Measurements from ENCODE around the gene DENND1B.

DENND1B gene

DNA sequence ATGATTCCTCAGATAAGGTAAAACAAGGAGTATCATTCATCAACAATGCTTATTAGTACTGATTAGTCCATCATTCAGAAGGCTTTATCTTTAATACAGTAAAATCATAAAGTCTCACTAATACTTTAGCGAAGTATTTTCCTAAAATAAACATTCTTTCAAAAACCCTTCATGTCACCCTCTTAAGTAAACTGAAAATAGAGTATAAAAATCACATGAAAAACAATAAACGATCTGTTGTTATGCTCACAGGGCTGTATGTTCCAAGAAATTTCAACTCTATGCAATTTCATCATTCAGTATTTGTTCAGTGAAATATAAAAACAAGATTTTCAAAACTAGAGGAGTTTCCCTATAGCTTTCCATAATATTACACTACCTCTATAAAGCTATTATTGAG, 102.0 kb downstream of the DENND1B start:
- no peak overlapping the region for H3K27ac ChIP-seq (ENCODE audit: low read length)
- no peak overlapping the region for H3K9ac ChIP-seq (ENCODE audit: low read depth, low read length)
- H3K4me3 ChIP-seq (ENCODE audit: low read depth in 1 of 2, low read length in 2 of 2) = no peak overlapping the region
- no peak for DNase-seq
- no peaks in the 10 kb centered on the region for H3K9me3 ChIP-seq (ENCODE audit: insufficient read depth, low read length, severe bottlenecking)
- H3K27me3 ChIP-seq (ENCODE audit: insufficient read depth, low read length, poor library complexity) = no peaks in the 10 kb centered on the region
- no peak for ATAC-seq (ENCODE audit: insufficient read depth, low read depth)
- peaks cover 35% of the 10 kb centered on the region for H3K79me2 ChIP-seq (ENCODE audit: insufficient read depth, low read length)
- peaks cover 7% of the 10 kb centered on the region; the same call in 1 of the 2 replicates for H3K4me1 ChIP-seq (ENCODE audit: insufficient read depth, low read length)
- H3K4me2 ChIP-seq (ENCODE audit: insufficient read depth, low read length) = no peak overlapping the region
- H2AFZ ChIP-seq (ENCODE audit: low read depth, low read length) = no peak overlapping the region
- no peaks in the 10 kb centered on the region; the same call in 1 of the 2 replicates for H3K36me3 ChIP-seq (ENCODE audit: insufficient read depth, low read length)
- peaks cover 2% of the 10 kb centered on the region; the same call in 1 of the 2 replicates for H4K20me1 ChIP-seq (ENCODE audit: insufficient read depth, low read length)
- TF ChIP-seq EZH2 (IDR thresholded peaks at IDR 0.05; ENCODE audit: borderline replicate concordance, low read depth, low read length, severe bottlenecking) = no peak
- TF ChIP-seq, protein P1, sequence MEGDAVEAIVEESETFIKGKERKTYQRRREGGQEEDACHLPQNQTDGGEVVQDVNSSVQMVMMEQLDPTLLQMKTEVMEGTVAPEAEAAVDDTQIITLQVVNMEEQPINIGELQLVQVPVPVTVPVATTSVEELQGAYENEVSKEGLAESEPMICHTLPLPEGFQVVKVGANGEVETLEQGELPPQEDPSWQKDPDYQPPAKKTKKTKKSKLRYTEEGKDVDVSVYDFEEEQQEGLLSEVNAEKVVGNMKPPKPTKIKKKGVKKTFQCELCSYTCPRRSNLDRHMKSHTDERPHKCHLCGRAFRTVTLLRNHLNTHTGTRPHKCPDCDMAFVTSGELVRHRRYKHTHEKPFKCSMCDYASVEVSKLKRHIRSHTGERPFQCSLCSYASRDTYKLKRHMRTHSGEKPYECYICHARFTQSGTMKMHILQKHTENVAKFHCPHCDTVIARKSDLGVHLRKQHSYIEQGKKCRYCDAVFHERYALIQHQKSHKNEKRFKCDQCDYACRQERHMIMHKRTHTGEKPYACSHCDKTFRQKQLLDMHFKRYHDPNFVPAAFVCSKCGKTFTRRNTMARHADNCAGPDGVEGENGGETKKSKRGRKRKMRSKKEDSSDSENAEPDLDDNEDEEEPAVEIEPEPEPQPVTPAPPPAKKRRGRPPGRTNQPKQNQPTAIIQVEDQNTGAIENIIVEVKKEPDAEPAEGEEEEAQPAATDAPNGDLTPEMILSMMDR (IDR thresholded peaks at IDR 0.05; ENCODE audit: borderline replicate concordance, extremely low read depth, low read length, poor library complexity, severe bottlenecking) = no peak

- no peaks in the 10 kb centered on the region for H3K9me3 ChIP-seq (ENCODE audit: insufficient read depth, low read length, severe bottlenecking)
- ATAC-seq (ENCODE audit: insufficient read depth, low read depth) (no peak), DNase-seq (no peak)
- no peaks in the 10 kb centered on the region; the same call in 1 of the 2 replicates for H3K36me3 ChIP-seq (ENCODE audit: insufficient read depth, low read length)
- H4K20me1 ChIP-seq (ENCODE audit: insufficient read depth, low read length) = peaks cover 2% of the 10 kb centered on the region; the same call in 1 of the 2 replicates
- no peak overlapping the region for H3K27ac ChIP-seq (ENCODE audit: low read length)
- no peak overlapping the region for H3K4me3 ChIP-seq (ENCODE audit: low read depth in 1 of 2, low read length in 2 of 2)
- H3K9ac ChIP-seq (ENCODE audit: low read depth, low read length) = no peak overlapping the region
- H3K27me3 ChIP-seq (ENCODE audit: insufficient read depth, low read length, poor library complexity) = no peaks in the 10 kb centered on the region
- TF ChIP-seq, protein P1 (IDR thresholded peaks at IDR 0.05; ENCODE audit: borderline replicate concordance, extremely low read depth, low read length, poor library complexity, severe bottlenecking) = no peak
- TF ChIP-seq EZH2 (IDR thresholded peaks at IDR 0.05; ENCODE audit: borderline replicate concordance, low read depth, low read length, severe bottlenecking) = no peak
- no peak overlapping the region for H3K4me2 ChIP-seq (ENCODE audit: insufficient read depth, low read length)
- peaks cover 29% of the 10 kb centered on the region for H3K79me2 ChIP-seq (ENCODE audit: insufficient read depth, low read length)
- peaks cover 7% of the 10 kb centered on the region; the same call in 1 of the 2 replicates for H3K4me1 ChIP-seq (ENCODE audit: insufficient read depth, low read length)
- H2AFZ ChIP-seq (ENCODE audit: low read depth, low read length) = no peak overlapping the region
Measured at GRCh38 chr1:197672347-197672746, 102.9 kb downstream of the DENND1B start.

DNA sequence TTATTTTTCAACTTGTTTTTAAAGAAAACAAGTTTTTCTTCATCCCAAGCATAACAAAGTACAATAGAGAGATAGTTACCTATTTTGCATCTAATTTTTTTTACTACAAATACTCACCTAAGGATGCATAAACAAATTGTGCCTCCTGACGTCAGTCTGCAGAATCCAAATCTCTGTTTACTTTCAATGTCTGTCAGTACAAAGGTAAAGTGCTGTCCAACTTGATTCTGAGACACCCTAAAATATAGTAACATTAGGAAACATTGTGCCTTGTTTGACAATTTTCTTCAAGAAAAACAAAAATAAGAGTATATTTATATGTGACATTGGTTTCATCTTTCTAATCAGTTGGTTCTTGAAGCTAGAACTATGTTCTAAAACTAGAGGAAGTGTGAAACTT, 103.4 kb downstream of the DENND1B start:
- H4K20me1 ChIP-seq (ENCODE audit: insufficient read depth, low read length) = peaks cover 2% of the 10 kb centered on the region; the same call in 1 of the 2 replicates
- H3K4me3 ChIP-seq (ENCODE audit: low read depth in 1 of 2, low read length in 2 of 2) = no peak overlapping the region
- H3K9me3 ChIP-seq (ENCODE audit: insufficient read depth, low read length, severe bottlenecking) = no peaks in the 10 kb centered on the region
- no peak overlapping the region for H3K27ac ChIP-seq (ENCODE audit: low read length)
- H3K36me3 ChIP-seq (ENCODE audit: insufficient read depth, low read length) = no peaks in the 10 kb centered on the region; the same call in 1 of the 2 replicates
- ATAC-seq (ENCODE audit: insufficient read depth, low read depth) (no peak), DNase-seq (no peak)
- H3K4me1 ChIP-seq (ENCODE audit: insufficient read depth, low read length) = peaks cover 7% of the 10 kb centered on the region; the same call in 1 of the 2 replicates
- no peak for TF ChIP-seq EZH2 (IDR thresholded peaks at IDR 0.05; ENCODE audit: borderline replicate concordance, low read depth, low read length, severe bottlenecking)
- TF ChIP-seq, protein P1 (IDR thresholded peaks at IDR 0.05; ENCODE audit: borderline replicate concordance, extremely low read depth, low read length, poor library complexity, severe bottlenecking) = no peak
- peaks cover 24% of the 10 kb centered on the region for H3K79me2 ChIP-seq (ENCODE audit: insufficient read depth, low read length)
- H3K4me2 ChIP-seq (ENCODE audit: insufficient read depth, low read length) = no peak overlapping the region
- no peaks in the 10 kb centered on the region for H3K27me3 ChIP-seq (ENCODE audit: insufficient read depth, low read length, poor library complexity)
- H3K9ac ChIP-seq (ENCODE audit: low read depth, low read length) = no peak overlapping the region
- H2AFZ ChIP-seq (ENCODE audit: low read depth, low read length) = no peak overlapping the region
